Loucy (cell line): ENCODE measurements around the gene NDUFV2.

Source experiments
- CTCF ChIP-seq: fragments of 200-600 bp; sonication (generic); conservative IDR thresholded peaks from 2 replicates; pipeline ENCODE4 v1.5.1; 2014; ENCODE audit warnings: mild to moderate bottlenecking, antibody characterized with exemption, low read length
- EZH2phosphoT487 ChIP-seq: fragments of 200-600 bp; IDR thresholded peaks from 2 replicates; pipeline ENCODE4 v1.6.1; 2018; ENCODE audit warnings: antibody characterized with exemption, mild to moderate bottlenecking, moderate library complexity, borderline replicate concordance

- TF ChIP-seq CTCF (no peak), EZH2phosphoT487 (no peak)
Observed at GRCh38 chr18:9135912-9136314, 33.4 kb downstream of the NDUFV2 start.
